ENCODE results near the gene RCOR2. TPM values are rescaled to one million over a fixed set of nuclear protein-coding genes. Genes with fewer than 3 reads are reported as not detected.

The RCOR2 gene
- total RNA-seq, 2 donors from 2014 or later = not detected

DNA sequence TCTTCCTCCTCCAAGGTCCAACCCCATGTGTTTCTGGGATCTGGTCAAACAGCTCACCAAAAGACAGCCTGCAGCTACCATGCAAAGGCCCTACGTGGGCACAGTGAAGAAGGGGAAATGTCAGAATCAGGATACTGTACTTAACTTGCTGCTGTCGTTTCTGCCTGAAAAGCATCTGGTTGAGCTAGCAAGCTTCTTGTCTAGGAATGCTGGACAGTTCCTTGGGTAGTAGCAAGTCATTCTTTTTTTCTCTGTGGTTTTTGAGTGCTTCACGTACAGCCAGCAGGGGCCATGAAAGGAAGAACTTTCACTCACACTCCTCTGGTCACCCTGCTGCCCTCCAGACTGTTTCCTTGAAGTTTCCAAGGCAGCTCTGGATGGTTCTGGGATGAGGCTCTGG, 24.7 kb downstream of the RCOR2 start:
- H3K36me3 Mint-ChIP-seq (ENCODE audit: low read depth) = peaks cover 4% of the 10 kb centered on the region

GRCh38 chr11:63890368-63890767, 26.6 kb downstream of the RCOR2 start:
- Mint-ChIP-seq H3K4me3 (peak overlapping the region; percentile 94), H3K27me3 (no peaks in the 10 kb centered on the region), H3K27ac (peak overlapping the region; percentile 91), H3K36me3 (ENCODE audit: low read depth) (peaks cover 2% of the 10 kb centered on the region), H3K4me1 (peaks cover 61% of the 10 kb centered on the region)
- no peaks in the 10 kb centered on the region for H3K9me3 ChIP-seq (ENCODE audit: control insufficient read depth, low read length, poor library complexity, severe bottlenecking)
- no peak for ATAC-seq
- DNase-seq = no peak

More for the DNA sequence above, 24.7 kb downstream of the RCOR2 start:
- no peaks in the 10 kb centered on the region for H3K27me3 Mint-ChIP-seq
- H3K4me3 Mint-ChIP-seq = no peak overlapping the region
- no peaks in the 10 kb centered on the region for H3K9me3 ChIP-seq (ENCODE audit: control insufficient read depth, low read length, poor library complexity, severe bottlenecking)
- no peak for ATAC-seq
- peak overlapping the region; percentile 91 for H3K27ac Mint-ChIP-seq
- H3K4me1 Mint-ChIP-seq = peaks cover 65% of the 10 kb centered on the region
- no peak for DNase-seq

GRCh38 chr11:63889344-63889743, 27.6 kb downstream of the RCOR2 start:
- H3K9me3 ChIP-seq (ENCODE audit: control insufficient read depth, low read length, poor library complexity, severe bottlenecking) = no peaks in the 10 kb centered on the region
- Mint-ChIP-seq H3K4me1 (peaks cover 66% of the 10 kb centered on the region), H3K27me3 (no peaks in the 10 kb centered on the region), H3K36me3 (ENCODE audit: low read depth) (peaks cover 2% of the 10 kb centered on the region), H3K27ac (peak overlapping the region; percentile 91), H3K4me3 (peak overlapping the region; percentile 94)
- no peak for DNase-seq
- no peak for ATAC-seq

- ATAC-seq (peak; percentile 89), DNase-seq (peak; percentile 34 to 62 (median 59))
- no peaks in the 10 kb centered on the region for H3K27me3 Mint-ChIP-seq
- H3K4me3 Mint-ChIP-seq = peak overlapping the region; percentile 94
- H3K4me1 Mint-ChIP-seq = peaks cover 68% of the 10 kb centered on the region
- H3K9me3 ChIP-seq (ENCODE audit: control insufficient read depth, low read length, poor library complexity, severe bottlenecking) = no peaks in the 10 kb centered on the region
- no peaks in the 10 kb centered on the region for H3K36me3 Mint-ChIP-seq (ENCODE audit: low read depth)
- peak overlapping the region; percentile 91 for H3K27ac Mint-ChIP-seq
Measured at GRCh38 chr11:63888170-63889086, 28.5 kb downstream of the RCOR2 start.

DNA sequence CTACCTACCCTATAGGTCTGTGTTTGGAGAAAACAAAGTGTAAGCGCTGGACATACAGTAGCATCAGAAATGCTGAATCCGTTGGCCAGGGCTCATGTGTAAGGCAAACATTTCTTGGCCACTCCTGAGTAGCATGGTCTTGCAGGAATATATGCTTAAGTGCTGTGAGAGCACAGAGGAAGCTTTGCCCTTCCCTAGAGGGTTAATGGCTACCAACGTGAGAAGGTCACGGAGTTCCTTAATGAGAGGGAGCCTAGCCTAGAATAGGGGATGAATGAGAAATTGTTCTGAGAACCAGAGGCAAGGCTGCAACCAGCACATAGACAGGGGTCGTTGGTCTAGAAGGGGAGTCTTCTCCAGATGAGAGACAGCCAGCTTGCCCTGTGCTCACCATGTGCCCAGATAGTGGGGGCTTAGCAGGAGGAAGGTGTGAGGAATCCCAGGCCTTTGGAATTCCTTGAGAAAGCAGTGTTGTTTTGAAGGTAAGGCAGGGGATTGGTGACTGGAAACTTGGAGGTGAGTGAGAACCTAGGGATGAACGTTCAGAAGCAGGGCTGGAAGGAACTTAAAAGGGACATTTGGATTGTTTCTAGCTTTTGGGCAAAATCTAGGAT, 29.5 kb downstream of the RCOR2 start:
- H3K9me3 ChIP-seq (ENCODE audit: control insufficient read depth, low read length, poor library complexity, severe bottlenecking) = no peaks in the 10 kb centered on the region
- no peak for DNase-seq
- peaks cover 74% of the 10 kb centered on the region for H3K4me1 Mint-ChIP-seq
- H3K27ac Mint-ChIP-seq = peak overlapping the region; percentile 91
- no peak for ATAC-seq
- H3K4me3 Mint-ChIP-seq = peak overlapping the region; percentile 83
- no peaks in the 10 kb centered on the region for H3K36me3 Mint-ChIP-seq (ENCODE audit: low read depth)
- H3K27me3 Mint-ChIP-seq = no peaks in the 10 kb centered on the region

DNA sequence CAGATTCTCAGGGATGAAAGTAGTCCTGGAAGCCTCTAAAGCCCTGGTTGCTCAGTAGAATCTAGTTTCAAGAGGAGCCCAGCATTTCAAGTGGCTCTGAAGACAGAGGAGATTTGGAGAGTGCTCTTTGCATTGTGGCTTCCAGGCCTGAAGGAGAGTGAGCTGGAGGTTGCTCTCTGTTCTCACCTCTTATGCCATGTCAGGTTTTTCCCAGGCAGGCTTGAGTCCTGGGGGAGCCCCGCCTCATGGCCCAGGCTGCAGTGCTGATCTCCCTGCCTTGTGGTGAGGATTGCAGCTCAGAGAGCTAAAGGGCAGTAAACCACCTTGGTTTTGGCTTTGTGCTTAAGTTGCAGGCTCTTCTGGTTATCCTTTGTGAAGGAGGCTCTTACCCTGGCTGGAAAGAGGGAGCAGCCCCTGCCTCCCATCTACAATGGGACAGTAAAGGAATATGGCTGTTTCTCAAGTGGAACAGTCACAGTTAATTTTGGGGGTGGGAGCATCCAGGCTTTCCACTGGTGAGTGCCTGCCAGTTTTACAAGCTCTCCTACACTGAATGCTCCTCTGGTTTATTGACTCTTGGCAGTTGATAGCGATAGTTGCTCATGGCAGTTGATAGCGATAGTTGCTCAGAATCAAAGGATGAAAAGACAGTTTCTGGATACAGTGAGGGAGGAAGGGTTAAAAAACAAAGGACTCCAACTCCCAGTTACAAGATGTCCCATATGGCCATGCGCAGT, 32.6 kb downstream of the RCOR2 start:
- Mint-ChIP-seq H3K4me1 (peaks cover 62% of the 10 kb centered on the region), H3K27ac (peak overlapping the region; percentile 61), H3K4me3 (no peak overlapping the region), H3K27me3 (no peaks in the 10 kb centered on the region), H3K36me3 (ENCODE audit: low read depth) (no peaks in the 10 kb centered on the region)
- ATAC-seq = no peak
- no peak for DNase-seq
- H3K9me3 ChIP-seq (ENCODE audit: control insufficient read depth, low read length, poor library complexity, severe bottlenecking) = no peaks in the 10 kb centered on the region

GRCh38 chr11:63883791-63884190, 33.2 kb downstream of the RCOR2 start:
- Mint-ChIP-seq H3K36me3 (ENCODE audit: low read depth) (no peaks in the 10 kb centered on the region), H3K4me1 (peaks cover 58% of the 10 kb centered on the region), H3K27me3 (no peaks in the 10 kb centered on the region), H3K4me3 (no peak overlapping the region), H3K27ac (peak overlapping the region; percentile 61)
- DNase-seq (no peak), ATAC-seq (no peak)
- no peaks in the 10 kb centered on the region for H3K9me3 ChIP-seq (ENCODE audit: control insufficient read depth, low read length, poor library complexity, severe bottlenecking)

DNA sequence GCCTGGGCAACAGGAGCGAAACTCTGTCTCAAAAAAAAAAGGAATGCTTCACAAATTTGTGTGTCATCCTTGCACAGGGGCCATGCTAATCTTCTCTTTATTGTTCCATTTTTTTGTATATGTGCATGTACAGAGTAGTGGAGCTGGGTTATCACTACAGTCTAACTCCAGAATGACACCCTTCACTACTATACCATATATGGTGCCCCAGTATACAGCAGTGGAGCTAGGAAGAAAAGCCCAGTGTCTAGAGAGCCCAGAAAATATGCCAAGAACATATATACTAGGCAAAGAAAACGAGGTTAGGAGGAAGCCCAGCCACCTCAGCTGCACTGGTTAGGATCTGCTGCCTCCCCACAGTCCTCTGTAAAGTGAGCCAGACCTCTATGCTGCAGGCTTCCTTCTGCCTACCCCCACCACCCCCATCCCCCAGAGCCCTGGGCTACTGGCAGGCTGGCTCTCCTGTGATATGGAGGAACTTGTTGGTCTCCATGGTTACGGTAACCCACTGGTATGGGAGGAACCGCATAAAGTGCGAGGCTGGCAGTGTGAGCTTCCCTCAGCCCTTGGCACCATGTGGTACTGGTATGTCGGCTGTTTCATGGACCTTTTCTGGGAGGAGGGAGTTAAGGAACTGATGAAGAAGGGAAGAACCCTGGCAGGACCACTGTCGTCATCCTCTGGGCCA, 34.3 kb downstream of the RCOR2 start:
- H3K27ac Mint-ChIP-seq = peak overlapping the region; percentile 61

GRCh38 chr11:63880403-63880790, 36.6 kb downstream of the RCOR2 start:
- no peak for DNase-seq
- Mint-ChIP-seq H3K27me3 (no peaks in the 10 kb centered on the region), H3K27ac (peak overlapping the region; percentile 70), H3K36me3 (ENCODE audit: low read depth) (no peaks in the 10 kb centered on the region), H3K4me3 (peak overlapping the region; percentile 19), H3K4me1 (peaks cover 49% of the 10 kb centered on the region)
- H3K9me3 ChIP-seq (ENCODE audit: control insufficient read depth, low read length, poor library complexity, severe bottlenecking) = no peaks in the 10 kb centered on the region
- ATAC-seq = no peak

More for the DNA sequence above, 34.3 kb downstream of the RCOR2 start:
- ATAC-seq (peak; percentile 81), DNase-seq (no peak)
- Mint-ChIP-seq H3K4me1 (peaks cover 59% of the 10 kb centered on the region), H3K27me3 (no peaks in the 10 kb centered on the region), H3K36me3 (ENCODE audit: low read depth) (no peaks in the 10 kb centered on the region), H3K4me3 (no peak overlapping the region)
- H3K9me3 ChIP-seq (ENCODE audit: control insufficient read depth, low read length, poor library complexity, severe bottlenecking) = no peaks in the 10 kb centered on the region

DNA sequence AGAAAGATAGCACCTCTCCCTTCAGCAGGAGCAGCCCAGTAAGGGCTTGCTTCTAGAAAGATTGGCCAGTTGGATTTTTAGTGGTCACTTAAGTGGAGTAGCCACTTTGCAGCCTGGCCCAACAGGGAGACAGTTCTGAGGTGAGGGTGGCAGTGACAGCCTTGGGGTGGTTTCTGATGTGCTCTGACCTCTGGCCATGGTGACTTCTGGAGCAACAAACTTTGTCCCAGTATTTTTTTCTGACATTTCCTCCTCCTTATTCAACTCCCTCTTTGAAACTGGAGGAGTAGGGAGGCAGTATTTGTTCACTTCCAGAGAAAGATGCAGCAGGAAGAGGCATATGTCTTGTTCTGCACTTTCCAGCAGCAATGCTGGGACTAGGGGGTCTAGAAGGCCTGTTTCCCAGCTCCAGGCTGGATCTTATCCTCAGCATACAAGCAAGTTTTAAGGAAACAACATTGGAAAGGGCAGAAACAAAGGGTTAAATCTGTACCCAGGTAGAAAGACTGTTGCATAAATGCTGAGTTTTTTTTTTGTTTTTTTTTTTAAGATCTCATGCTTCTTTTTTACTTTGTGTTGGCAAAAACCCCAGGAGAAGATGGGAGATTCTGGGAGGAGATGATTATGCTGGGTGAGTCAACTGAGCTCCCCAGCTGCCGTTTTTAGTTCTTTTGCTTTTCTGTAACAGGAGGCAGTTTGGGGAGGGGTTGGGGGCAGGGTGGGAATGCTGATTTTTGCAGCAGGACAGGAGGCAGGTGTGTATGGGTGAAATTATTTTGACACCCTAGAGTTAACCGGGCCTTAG, 37.2 kb downstream of the RCOR2 start:
- Mint-ChIP-seq H3K27me3 (no peaks in the 10 kb centered on the region), H3K4me3 (peak overlapping the region; percentile 19), H3K4me1 (peaks cover 48% of the 10 kb centered on the region), H3K27ac (peak overlapping the region; percentile 70), H3K36me3 (ENCODE audit: low read depth) (no peaks in the 10 kb centered on the region)
- no peak for ATAC-seq
- no peak for DNase-seq
- no peaks in the 10 kb centered on the region for H3K9me3 ChIP-seq (ENCODE audit: control insufficient read depth, low read length, poor library complexity, severe bottlenecking)

DNA sequence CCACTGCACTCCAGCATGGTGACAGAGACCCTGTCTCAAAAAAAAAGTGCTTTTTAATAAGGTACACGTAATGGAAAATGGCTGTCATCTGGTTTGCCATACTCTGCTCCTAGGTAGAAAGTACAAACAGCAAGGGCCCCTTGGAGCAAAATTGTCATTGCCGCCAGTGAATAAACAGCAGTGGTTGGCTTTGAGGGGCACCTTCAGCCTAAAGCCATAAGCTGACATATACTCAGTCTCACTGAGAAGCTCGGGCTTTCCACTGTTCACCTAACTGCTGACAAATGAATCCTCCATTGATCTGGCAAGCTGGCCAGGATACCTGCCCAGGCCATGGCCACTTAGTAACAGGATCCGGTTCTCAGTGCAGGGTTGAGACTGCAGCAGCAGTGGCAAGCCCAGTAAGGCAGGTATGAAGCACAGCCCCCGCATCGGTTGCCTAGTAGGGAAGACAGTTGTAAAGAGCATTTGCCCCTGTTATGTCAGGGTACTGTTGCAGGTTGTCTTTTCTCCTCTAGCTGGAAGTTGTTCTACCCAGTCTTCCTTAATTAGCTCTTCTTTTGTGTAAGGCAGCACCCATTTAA, 39.2 kb downstream of the RCOR2 start:
- no peaks in the 10 kb centered on the region for H3K36me3 Mint-ChIP-seq (ENCODE audit: low read depth)
- H3K27ac Mint-ChIP-seq = peak overlapping the region; percentile 77
- H3K4me1 Mint-ChIP-seq = peaks cover 36% of the 10 kb centered on the region
- no peak overlapping the region for H3K4me3 Mint-ChIP-seq
- H3K27me3 Mint-ChIP-seq = no peaks in the 10 kb centered on the region
- DNase-seq (no peak), ATAC-seq (no peak)
- H3K9me3 ChIP-seq (ENCODE audit: control insufficient read depth, low read length, poor library complexity, severe bottlenecking) = no peaks in the 10 kb centered on the region

DNA sequence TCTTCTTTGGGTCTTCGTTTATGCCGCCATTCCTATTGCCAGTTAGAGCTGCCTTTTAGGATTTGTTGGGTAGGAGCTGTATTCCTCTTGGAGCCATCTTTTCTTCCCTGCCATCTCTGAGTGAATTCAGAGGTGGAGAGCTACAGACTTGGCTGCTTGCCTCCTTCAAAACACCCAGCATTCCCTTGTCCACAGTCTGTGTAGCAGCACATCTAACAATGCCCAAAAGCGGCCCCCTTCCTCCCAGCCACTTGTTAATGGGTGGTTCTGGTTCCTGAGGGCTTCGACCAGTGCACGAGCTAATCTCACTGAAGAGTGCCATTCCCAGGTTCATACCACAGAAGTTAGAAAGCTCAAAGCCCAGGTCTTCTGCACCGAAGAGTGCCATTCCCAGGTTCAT, 40.3 kb downstream of the RCOR2 start:
- H3K27me3 Mint-ChIP-seq = no peaks in the 10 kb centered on the region
- no peaks in the 10 kb centered on the region for H3K9me3 ChIP-seq (ENCODE audit: control insufficient read depth, low read length, poor library complexity, severe bottlenecking)
- no peak overlapping the region for H3K27ac Mint-ChIP-seq
- H3K36me3 Mint-ChIP-seq (ENCODE audit: low read depth) = no peaks in the 10 kb centered on the region
- H3K4me3 Mint-ChIP-seq = no peak overlapping the region
- peaks cover 37% of the 10 kb centered on the region for H3K4me1 Mint-ChIP-seq
- DNase-seq (no peak), ATAC-seq (no peak)
